Endodermal cell (in vitro differentiated cells): ENCODE results near the gene SNTB2. TPM values are rescaled to one million over a fixed set of nuclear protein-coding genes. Genes with fewer than 3 reads are reported as not detected.

Experiments used
- DNase-seq: peaks from one replicate; pipeline ENCODE4 v3.0.0-alpha.2; 2017
- H3K27ac ChIP-seq: 2 replicates; pipeline ENCODE4 v1.5.1; 2013; ENCODE audit warnings: mild to moderate bottlenecking, low read depth, low read length, moderate library complexity
- H3K27me3 ChIP-seq: 2 replicates; pipeline ENCODE4 v1.6.1; 2013; ENCODE audit warnings: mild to moderate bottlenecking, low read length, moderate library complexity; ENCODE audit not compliant: insufficient read depth, control insufficient read depth, poor library complexity, severe bottlenecking
- H3K36me3 ChIP-seq: 2 replicates; pipeline ENCODE4 v1.7.0; 2013; ENCODE audit warnings: mild to moderate bottlenecking, low read length, moderate library complexity; ENCODE audit not compliant: control insufficient read depth, insufficient read depth
- H3K4me1 ChIP-seq: one replicate; pipeline ENCODE4 v1.7.0; 2013; ENCODE audit warnings: low read length; ENCODE audit not compliant: control insufficient read depth, insufficient read depth
- H3K4me3 ChIP-seq: 2 replicates; pipeline ENCODE4 v1.5.1; 2013; ENCODE audit warnings: mild to moderate bottlenecking, low read length, moderate library complexity
- H3K9ac ChIP-seq: 2 replicates; pipeline ENCODE4 v1.6.1; 2013; ENCODE audit warnings: mild to moderate bottlenecking, low read length, moderate library complexity; ENCODE audit not compliant: poor library complexity, severe bottlenecking; ENCODE audit errors: extremely low read depth
- H3K9me3 ChIP-seq: 2 replicates; pipeline ENCODE4 v1.6.1; 2013; ENCODE audit warnings: mild to moderate bottlenecking, low read length, moderate library complexity; ENCODE audit not compliant: control insufficient read depth
- H3K27ac Mint-ChIP-seq: 2 replicates; pipeline ENCODE4 v1.8.0; 2020; ENCODE audit warnings: mixed read lengths
- H3K27me3 Mint-ChIP-seq: 2 replicates; pipeline ENCODE4 v1.8.0; 2021; ENCODE audit warnings: mild to moderate bottlenecking, mixed read lengths; ENCODE audit not compliant: insufficient read depth
- H3K36me3 Mint-ChIP-seq: 2 replicates; pipeline ENCODE4 v1.8.0; 2020; ENCODE audit warnings: low read depth, mixed read lengths
- H3K4me1 Mint-ChIP-seq: 2 replicates; pipeline ENCODE4 v1.8.0; 2020; ENCODE audit warnings: mixed read lengths
- H3K4me3 Mint-ChIP-seq: 2 replicates; pipeline ENCODE4 v1.8.0; 2020; ENCODE audit warnings: mild to moderate bottlenecking, moderate library complexity, mixed read lengths
- H3K9me3 Mint-ChIP-seq: 2 replicates; pipeline ENCODE4 v1.8.0; 2020; ENCODE audit warnings: mild to moderate bottlenecking, mixed read lengths
- CTCF ChIP-seq: fragments of 200-600 bp; sonication (generic); conservative IDR thresholded peaks from 2 replicates; pipeline ENCODE4 v1.5.0; 2021; ENCODE audit warnings: antibody characterized with exemption, mild to moderate bottlenecking
- WGBS, 2 experiments: methylation state at CpG; one replicate each; pipeline versions ENCODE4 v1.1.5 to v1.1.7; 2013; ENCODE audit warnings: missing lambda C conversion rate in 2 of 2, mixed read lengths in 1 of 2; ENCODE audit not compliant: insufficient coverage in 1 of 2, insufficient read length in 1 of 2; 5-methylcytosine and 5-hydroxymethylcytosine counted together
- total RNA-seq, 2 donors: library from RNA; stranded (reverse); fragmentation: NEBNext Ultra II Directional in 1 of 2; extraction: Animal tissue kit (Norgen Biotek cat#: 25700) in 1 of 2; gene quantifications; 2 replicates in 1 of 2; 3 replicates in 1 of 2; pipeline ENCODE4 v1.2.1, GENCODE V29; 2021

SNTB2 gene
- total RNA-seq, 2 donors from 2014 or later = 15.4 to 24.1 TPM

GRCh38 chr16:69240331-69240730 lies 53.4 kb downstream of the SNTB2 start:
- H3K4me1 ChIP-seq = no peaks in the 10 kb centered on the region
- no peaks in the 10 kb centered on the region for H3K27me3 ChIP-seq
- DNase-seq = no peak
- no peaks in the 10 kb centered on the region for H3K9me3 ChIP-seq
- no peaks in the 10 kb centered on the region for H3K9me3 Mint-ChIP-seq
- H3K27ac Mint-ChIP-seq = no peak overlapping the region
- no peaks in the 10 kb centered on the region for H3K36me3 ChIP-seq
- TF ChIP-seq CTCF = no peak
- WGBS, 2 experiments = 90 to 100% methylated on average over 2 of the region's 2 CpGs
- H3K9ac ChIP-seq = no peak overlapping the region
- peaks cover 7% of the 10 kb centered on the region for H3K36me3 Mint-ChIP-seq
- no peak overlapping the region for H3K27ac ChIP-seq
- no peaks in the 10 kb centered on the region for H3K27me3 Mint-ChIP-seq
- no peak overlapping the region for H3K4me3 Mint-ChIP-seq
- no peak overlapping the region for H3K4me3 ChIP-seq
- H3K4me1 Mint-ChIP-seq = peaks cover 5% of the 10 kb centered on the region

- TF ChIP-seq CTCF = no peak
- no peak for DNase-seq
These were observed 55.0 kb downstream of the SNTB2 start for GRCh38 chr16:69241926-69242325.

GRCh38 chr16:69243479-69243878 lies 56.5 kb downstream of the SNTB2 start:
- no peaks in the 10 kb centered on the region for H3K9me3 Mint-ChIP-seq
- Histone ChIP-seq H3K4me1 (no peaks in the 10 kb centered on the region), H3K36me3 (peaks cover 13% of the 10 kb centered on the region), H3K27me3 (no peaks in the 10 kb centered on the region), H3K9me3 (no peaks in the 10 kb centered on the region), H3K27ac (no peak overlapping the region), H3K9ac (no peak overlapping the region), H3K4me3 (no peak overlapping the region)
- no peak overlapping the region for H3K4me3 Mint-ChIP-seq
- no peaks in the 10 kb centered on the region for H3K27me3 Mint-ChIP-seq
- WGBS, 2 experiments = no CpG with 5 or more reads among the region's 2 CpGs
- DNase-seq = no peak
- no peak overlapping the region for H3K27ac Mint-ChIP-seq
- peaks cover 5% of the 10 kb centered on the region for H3K4me1 Mint-ChIP-seq
- no peak for TF ChIP-seq CTCF
- H3K36me3 Mint-ChIP-seq = peaks cover 16% of the 10 kb centered on the region

More at GRCh38 chr16:69241926-69242325, 55.0 kb downstream of the SNTB2 start:
- Histone ChIP-seq H3K4me3 (no peak overlapping the region), H3K27ac (no peak overlapping the region), H3K36me3 (peaks cover 6% of the 10 kb centered on the region), H3K4me1 (no peaks in the 10 kb centered on the region), H3K27me3 (no peaks in the 10 kb centered on the region), H3K9me3 (no peaks in the 10 kb centered on the region), H3K9ac (no peak overlapping the region)
- Mint-ChIP-seq H3K4me3 (no peak overlapping the region), H3K9me3 (no peaks in the 10 kb centered on the region), H3K36me3 (peaks cover 13% of the 10 kb centered on the region), H3K27me3 (no peaks in the 10 kb centered on the region), H3K4me1 (peaks cover 5% of the 10 kb centered on the region), H3K27ac (no peak overlapping the region)
- 93% methylated on average over 4 of the region's 4 CpGs for WGBS, 2 experiments
